HG03575 (cell line): Measurements from ENCODE around the gene PRKCB.

Source experiments
- ATAC-seq: cut with Tn5 transposase; IDR thresholded peaks from one replicate; pipeline ENCODE4 v1.9.1; 2021; ENCODE audit not compliant: unreplicated experiment, insufficient number of reproducible peaks, low FRiP score; ENCODE audit errors: extremely low read depth

The PRKCB gene

GRCh38 chr16:23833960-23834685 lies 1.7 kb upstream of the PRKCB start:
- ATAC-seq = no peak

GRCh38 chr16:23836078-23836403 lies 258 bp downstream of the PRKCB start:
- no peak for ATAC-seq

- no peak for ATAC-seq
Observed at GRCh38 chr16:23836404-23837311, 875 bp downstream of the PRKCB start.

- ATAC-seq = no peak
Observed at GRCh38 chr16:23837553-23838308, 1.9 kb downstream of the PRKCB start.

GRCh38 chr16:23838485-23839142 lies 2.8 kb downstream of the PRKCB start:
- ATAC-seq = no peak

- ATAC-seq = no peak
Observed at GRCh38 chr16:23840310-23840709, 4.5 kb downstream of the PRKCB start.

GRCh38 chr16:23842137-23842600 lies 6.4 kb downstream of the PRKCB start:
- ATAC-seq = peak; percentile 55

GRCh38 chr16:23843143-23843542 lies 7.4 kb downstream of the PRKCB start:
- no peak for ATAC-seq

- no peak for ATAC-seq
Observed at GRCh38 chr16:23847251-23847650, 11.5 kb downstream of the PRKCB start.

GRCh38 chr16:23847948-23848347 lies 12.2 kb downstream of the PRKCB start:
- ATAC-seq = no peak

- no peak for ATAC-seq
Observed at GRCh38 chr16:23848958-23849357, 13.2 kb downstream of the PRKCB start.

- ATAC-seq = no peak
Observed at GRCh38 chr16:23852794-23853562, 17.2 kb downstream of the PRKCB start.

- no peak for ATAC-seq
Observed at GRCh38 chr16:23855010-23855409, 19.2 kb downstream of the PRKCB start.

- ATAC-seq = no peak
Observed at GRCh38 chr16:23856251-23856709, 20.5 kb downstream of the PRKCB start.

- no peak for ATAC-seq
Observed at GRCh38 chr16:23857256-23857880, 21.6 kb downstream of the PRKCB start.

- ATAC-seq = no peak
Observed at GRCh38 chr16:23857881-23858269, 22.1 kb downstream of the PRKCB start.

GRCh38 chr16:23858542-23858941 lies 22.8 kb downstream of the PRKCB start:
- ATAC-seq = no peak

- ATAC-seq = no peak
Observed at GRCh38 chr16:23859713-23860269, 24.0 kb downstream of the PRKCB start.
